ENCODE measurements around the gene BCL2L11. TPM values are rescaled to one million over a fixed set of nuclear protein-coding genes. Genes with fewer than 3 reads are reported as not detected.

Gene BCL2L11
- total RNA-seq, 1 donor from 2014 or later: 3.7 TPM

- DNase-seq: no peak
These were observed 2.9 kb upstream of the BCL2L11 start for GRCh38 chr2:111117598-111118480.

- no peak for DNase-seq
These were observed 2.2 kb upstream of the BCL2L11 start for GRCh38 chr2:111118481-111118980.

- DNase-seq: no peak
These were observed 1.5 kb upstream of the BCL2L11 start for GRCh38 chr2:111118981-111119821.

GRCh38 chr2:111119822-111120252, 877 bp upstream of the BCL2L11 start:
- DNase-seq: no peak

GRCh38 chr2:111121028-111121827, 514 bp downstream of the BCL2L11 start:
- no peak for DNase-seq

GRCh38 chr2:111121828-111122630, 1.3 kb downstream of the BCL2L11 start:
- peak; percentile 79 for DNase-seq

- DNase-seq: peak; percentile 43
These were observed 2.1 kb downstream of the BCL2L11 start for GRCh38 chr2:111122631-111123421.

GRCh38 chr2:111123751-111124150, 3.0 kb downstream of the BCL2L11 start:
- no peak for DNase-seq

- DNase-seq: no peak
These were observed 5.9 kb downstream of the BCL2L11 start for GRCh38 chr2:111126581-111126980.

- no peak for DNase-seq
These were observed 6.6 kb downstream of the BCL2L11 start for GRCh38 chr2:111127351-111127750.

GRCh38 chr2:111128096-111128495, 7.4 kb downstream of the BCL2L11 start:
- DNase-seq: no peak

- no peak for DNase-seq
These were observed 12.9 kb downstream of the BCL2L11 start for GRCh38 chr2:111133603-111134002.

GRCh38 chr2:111134055-111134454, 13.3 kb downstream of the BCL2L11 start:
- DNase-seq: no peak

- DNase-seq: no peak
These were observed 14.7 kb downstream of the BCL2L11 start for GRCh38 chr2:111135237-111135909.

GRCh38 chr2:111135910-111136297, 15.2 kb downstream of the BCL2L11 start:
- no peak for DNase-seq

- DNase-seq: no peak
These were observed 18.1 kb downstream of the BCL2L11 start for GRCh38 chr2:111138839-111139238.

- DNase-seq: no peak
These were observed 19.1 kb downstream of the BCL2L11 start for GRCh38 chr2:111139637-111140317.

- no peak for DNase-seq
These were observed 20.1 kb downstream of the BCL2L11 start for GRCh38 chr2:111140815-111141214.

GRCh38 chr2:111142101-111142500, 21.4 kb downstream of the BCL2L11 start:
- DNase-seq: no peak
